Fibroblast of peridontal ligament (primary cell): Measurements from ENCODE around the gene TTN.
A peak's percentile ranks its signal among the peaks of the same experiment; 100 is the strongest.

Experiments used
- DNase-seq: peaks from one replicate; pipeline ENCODE4 v3.0.0-alpha.2; 2010; ENCODE audit errors: extremely low read depth

TTN gene

GRCh38 chr2:178811901-178812300 is 4.7 kb upstream of the TTN start:
- no peak for DNase-seq

DNA sequence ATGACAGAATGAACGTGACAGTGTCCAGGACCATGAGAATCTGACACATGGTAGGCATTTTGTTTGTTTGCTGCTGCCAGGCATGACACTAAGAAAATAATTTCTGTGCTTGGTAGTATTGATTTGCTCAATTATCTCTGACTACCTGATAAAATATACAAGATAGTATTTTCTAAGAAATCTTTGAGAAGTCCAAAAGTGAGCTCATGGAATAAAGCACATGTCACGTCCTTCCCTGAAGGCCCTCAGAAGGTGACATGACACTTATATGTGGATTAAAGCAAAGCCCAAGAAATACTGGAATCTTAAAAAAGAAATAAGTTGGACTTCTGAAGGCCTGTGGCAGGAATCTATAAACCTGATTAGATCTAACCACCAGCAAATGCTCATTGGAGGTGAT is 3.8 kb upstream of the TTN start:
- DNase-seq = no peak

DNA sequence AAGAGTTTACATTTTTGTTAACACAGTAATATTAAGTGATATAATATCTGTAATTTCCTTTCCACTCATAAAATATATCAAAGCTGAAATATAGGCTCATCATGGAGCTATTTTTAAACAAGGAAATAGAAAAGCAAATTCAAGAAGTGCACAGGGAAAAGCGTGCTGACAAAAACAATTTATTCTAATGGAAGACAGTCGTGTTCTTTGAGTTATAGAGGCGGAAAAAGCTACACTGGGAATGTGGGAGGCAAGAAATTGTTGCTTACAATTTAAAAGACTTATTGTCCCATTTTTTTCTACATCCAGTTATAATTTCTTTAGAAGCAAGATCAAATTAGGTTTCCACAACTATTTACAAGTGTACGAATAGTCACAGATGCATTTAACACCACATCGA is 3.2 kb upstream of the TTN start:
- DNase-seq = no peak

DNA sequence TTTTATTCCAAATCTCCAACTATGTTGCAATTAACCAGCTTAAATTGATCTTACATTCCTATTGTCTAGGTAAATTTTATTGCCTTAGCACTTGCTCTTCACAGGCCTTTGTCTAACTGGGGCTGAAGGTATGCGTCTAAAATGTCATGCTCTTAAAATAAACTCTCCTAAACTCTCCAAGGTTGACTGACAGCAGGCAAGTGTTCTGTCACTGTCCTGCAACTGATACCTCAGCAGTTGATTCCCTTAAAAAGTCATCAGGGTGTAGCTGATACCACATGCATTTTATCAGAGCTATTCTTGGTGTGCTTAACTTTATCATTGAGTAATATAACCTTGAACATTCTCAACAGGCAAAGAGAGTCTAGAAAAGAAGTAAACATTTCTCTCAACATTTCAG is 680 bp downstream of the TTN start:
- no peak for DNase-seq

- DNase-seq = no peak
Observed at GRCh38 chr2:178805457-178805856, 1.8 kb downstream of the TTN start.

DNA sequence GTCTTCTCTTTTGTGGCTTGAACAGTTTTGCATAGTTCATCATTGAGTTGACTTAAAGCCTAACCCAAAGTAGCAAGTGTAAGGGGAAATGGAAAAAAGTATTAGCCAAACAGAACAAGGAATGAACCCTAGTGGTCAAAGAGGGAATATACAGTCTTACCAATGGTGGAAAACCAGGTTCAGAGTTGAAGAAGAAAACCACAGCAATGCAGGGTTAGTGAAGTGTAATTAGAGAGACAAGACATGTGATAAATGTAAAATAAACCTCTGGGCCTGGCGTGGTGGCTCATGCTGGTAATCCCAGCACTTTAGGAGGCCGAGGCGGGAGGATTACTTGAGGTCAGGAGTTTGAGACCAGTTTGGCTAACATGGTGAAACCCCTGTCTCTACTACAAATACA is 2.4 kb downstream of the TTN start:
- DNase-seq = no peak

- no peak for DNase-seq
Observed at GRCh38 chr2:178800510-178800909, 6.7 kb downstream of the TTN start.

DNA sequence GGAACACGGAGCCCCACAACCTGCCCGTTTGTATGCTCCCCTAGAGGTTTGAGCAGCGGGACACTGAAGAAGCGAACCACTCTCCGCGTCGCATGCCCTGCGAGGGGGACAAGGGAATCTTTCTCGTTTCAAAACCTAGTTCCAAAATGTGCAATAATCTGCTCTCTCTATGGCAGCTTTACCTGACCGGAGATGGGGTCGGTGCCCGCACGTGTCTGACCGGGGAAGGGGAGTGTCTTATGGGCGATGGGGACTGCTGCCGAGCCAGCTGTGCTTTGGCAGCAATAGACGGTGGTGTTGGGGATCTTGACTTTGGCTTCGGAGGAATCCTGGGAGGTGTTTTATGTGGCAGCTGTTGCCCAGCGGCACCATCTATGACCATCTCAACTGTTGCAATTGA is 7.9 kb downstream of the TTN start:
- DNase-seq = no peak

DNA sequence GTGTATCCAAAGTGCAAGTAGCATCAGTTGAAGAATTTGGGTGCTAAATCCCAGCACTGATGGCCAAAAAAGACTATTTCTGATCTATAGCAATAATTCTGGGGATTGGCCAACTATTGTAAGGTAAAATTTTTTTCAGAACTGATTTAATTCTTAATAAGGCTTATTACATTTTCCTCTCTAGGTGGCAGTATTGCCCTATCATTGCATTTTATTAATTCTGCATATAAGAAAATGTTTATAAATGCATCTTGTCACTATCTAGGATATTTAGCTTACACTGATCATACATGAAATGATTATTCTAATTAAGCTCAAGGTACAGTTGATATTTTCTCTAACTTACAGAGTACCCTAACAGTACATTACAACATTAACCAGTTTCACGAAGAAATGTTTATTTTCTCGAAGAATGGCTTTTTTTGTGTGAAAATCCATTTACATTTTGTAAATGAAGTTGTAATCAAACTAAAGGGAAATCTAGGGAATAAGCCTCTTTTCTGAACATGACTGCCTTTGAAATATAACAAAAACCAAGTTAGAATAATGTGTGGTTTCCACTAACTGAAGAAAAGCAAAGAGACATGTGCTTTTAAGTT is 11.0 kb downstream of the TTN start:
- DNase-seq = peak; percentile 85

DNA sequence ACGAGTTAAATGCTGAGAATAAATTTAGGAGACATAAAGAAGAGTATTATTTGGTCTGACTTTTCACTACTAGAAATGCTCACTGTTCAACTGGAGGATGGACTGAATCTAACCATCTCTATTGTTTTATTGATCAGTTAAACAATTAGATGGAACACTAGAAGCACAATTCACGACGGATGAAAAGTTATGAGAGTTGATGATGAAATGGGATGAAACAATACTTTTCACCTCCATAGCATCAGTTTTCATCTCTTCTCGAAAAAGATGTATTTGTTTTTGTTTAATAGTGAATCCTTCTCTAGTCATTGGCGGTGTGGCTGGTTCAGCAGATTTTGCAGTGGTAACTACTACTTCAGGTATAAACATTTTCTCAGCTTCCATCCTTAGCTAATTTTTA is 19.3 kb downstream of the TTN start:
- no peak for DNase-seq

GRCh38 chr2:178787155-178787554 is 20.1 kb downstream of the TTN start:
- DNase-seq = no peak

DNA sequence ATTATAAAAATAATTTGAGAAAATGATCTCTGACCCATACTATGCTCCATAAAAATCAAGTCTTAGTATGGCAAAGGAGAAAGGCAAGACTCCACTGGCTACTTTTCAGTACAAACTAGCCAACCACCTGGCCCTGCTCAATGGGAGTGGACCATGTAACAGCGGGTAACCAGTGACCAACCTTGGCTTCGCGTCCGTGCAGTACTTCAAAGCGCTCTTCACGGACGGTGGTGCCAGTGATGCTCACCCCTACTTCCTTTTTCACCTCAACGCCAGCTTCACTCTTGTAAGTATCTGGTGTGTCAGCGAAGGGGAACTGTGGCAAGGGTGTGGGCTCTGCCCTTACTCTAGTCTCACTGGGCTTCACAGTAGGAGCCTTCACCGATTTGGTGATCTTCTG is 23.3 kb downstream of the TTN start:
- DNase-seq = no peak

DNA sequence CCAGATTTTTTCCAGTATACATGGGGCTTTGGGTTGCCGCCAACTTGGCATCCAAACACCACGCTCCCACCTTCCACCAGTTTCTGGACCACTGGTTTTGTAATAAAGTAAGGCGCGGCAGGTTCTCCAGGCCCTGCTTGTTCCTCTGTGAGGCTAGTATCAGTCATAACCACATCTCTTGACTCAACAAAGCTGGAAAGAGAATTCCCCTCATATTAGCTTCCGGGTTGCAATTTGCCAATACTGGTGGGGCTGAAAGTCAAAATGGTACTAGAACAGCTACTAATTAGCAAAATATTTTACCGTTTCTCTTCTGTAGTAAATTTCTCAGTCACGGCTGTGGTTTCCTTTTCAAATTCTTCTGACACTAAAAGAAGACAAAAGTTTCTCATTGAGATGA is 25.0 kb downstream of the TTN start:
- DNase-seq = no peak

DNA sequence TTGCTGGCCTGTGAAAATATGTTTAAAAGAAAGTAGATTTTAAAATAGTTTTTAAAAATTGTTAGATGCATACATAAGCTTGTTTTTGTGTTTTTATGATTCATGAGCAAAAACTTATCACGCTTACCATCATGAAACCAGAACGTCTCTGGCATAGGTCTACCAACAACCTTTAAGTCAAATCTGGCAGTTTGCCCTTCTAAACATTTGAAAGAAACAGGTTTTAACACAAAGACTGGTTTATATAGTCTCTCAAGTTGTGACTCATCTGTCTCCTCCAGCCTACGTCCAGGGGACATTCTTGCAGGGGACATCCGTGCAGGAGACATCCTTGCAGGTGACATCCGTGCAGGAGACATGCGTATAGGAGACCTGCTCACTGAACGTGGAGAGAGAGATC is 29.6 kb downstream of the TTN start:
- DNase-seq = no peak

GRCh38 chr2:178776751-178777150 is 30.5 kb downstream of the TTN start:
- DNase-seq = no peak

DNA sequence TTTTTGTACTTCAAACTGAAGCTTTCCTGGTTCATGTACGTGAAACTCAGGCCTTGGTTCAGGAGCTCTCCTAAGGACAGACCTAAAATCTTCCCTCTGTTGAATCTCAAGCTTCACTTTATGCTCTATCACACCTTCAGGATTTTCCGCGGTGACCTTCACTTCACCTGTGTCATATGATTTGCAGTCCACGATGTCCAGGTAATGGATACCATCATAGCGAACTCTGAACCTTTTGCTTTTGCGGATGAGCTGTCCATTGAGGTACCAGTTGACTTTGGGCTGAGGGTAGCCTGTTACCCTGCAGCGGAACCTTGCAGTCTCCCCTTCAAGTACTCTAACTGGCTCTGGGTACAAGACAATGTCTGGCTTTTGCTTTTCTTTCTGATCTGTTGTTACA is 31.2 kb downstream of the TTN start:
- DNase-seq = no peak

DNA sequence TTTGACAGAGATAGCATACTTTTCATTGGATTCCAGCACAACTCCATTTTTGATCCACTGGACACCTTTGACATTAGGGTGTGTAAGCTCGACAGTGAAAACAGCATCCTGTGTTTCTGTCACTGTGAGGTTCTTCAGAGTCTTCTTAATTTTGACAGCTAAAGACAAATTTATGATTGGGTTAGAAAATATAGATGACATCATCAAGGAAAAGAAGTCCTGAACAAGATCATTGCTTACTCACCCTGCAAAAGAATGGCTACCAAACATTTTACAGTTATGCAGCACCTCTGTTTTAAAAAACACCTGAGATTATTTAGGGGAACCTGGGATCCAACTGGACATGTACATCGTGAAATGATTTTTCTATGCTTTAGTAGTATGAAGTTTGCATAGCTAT is 36.7 kb downstream of the TTN start:
- DNase-seq = no peak

DNA sequence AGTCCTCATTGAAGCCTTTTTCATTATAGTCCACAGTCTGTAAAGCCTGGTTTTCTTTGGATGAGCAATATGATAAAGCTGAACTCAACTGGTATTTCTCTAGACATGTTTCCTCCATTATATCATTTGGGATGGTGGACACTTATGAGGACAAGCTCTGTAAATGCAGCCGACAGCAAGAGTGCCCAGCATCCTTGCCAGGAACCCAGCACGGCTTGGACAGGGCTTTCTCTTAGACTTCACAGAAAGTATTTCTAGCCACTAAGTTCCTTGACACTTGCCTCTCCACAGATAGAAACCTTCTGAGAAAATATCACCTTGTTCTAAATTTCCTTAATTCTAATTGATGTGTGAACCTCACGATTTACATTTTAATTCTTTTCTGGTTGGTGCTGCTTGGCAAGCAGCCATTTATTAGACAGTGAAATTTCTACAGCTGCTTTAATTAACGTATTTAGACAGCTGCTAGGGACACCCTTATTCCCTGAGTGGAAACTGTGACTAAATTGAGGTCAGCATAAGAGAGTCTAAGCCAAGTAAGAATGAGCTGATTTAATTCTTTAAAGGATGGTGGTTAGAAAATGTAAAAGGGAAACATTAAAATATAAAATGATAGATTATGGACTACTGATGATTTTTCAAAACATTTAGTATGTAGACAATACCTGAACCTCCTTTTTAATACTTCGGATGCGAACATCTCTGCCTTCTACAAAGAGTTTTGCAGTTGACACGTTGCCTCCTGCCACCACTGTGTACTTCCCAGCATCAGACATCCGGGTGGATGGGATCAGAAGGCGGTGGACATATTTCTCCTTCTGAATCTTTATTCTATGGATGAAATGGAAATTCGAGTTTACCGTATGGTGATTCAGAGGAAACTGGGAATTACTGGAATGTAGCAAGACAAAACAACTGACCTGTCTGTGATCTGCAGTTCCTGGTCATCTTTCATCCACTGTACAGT is 39.8 kb downstream of the TTN start:
- DNase-seq = no peak

DNA sequence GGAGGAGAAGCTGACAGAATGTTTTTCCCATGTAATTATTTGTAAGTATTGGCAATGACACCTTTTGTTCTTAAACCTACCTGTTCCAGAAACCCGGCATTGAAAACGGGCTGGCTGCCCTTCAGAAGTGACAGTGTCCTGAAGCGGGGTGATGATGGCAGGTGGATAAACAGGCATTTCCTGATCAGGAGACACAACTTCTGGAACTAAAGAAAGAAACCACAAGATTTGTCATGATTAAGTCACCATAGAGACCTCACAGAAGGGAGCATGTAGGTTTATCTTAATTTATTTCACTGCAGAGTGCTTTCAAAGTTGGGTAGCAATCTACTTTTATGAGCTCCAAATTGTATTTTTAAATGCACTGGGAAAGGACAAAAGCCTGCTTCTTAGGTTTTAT is 43.1 kb downstream of the TTN start:
- no peak for DNase-seq

DNA sequence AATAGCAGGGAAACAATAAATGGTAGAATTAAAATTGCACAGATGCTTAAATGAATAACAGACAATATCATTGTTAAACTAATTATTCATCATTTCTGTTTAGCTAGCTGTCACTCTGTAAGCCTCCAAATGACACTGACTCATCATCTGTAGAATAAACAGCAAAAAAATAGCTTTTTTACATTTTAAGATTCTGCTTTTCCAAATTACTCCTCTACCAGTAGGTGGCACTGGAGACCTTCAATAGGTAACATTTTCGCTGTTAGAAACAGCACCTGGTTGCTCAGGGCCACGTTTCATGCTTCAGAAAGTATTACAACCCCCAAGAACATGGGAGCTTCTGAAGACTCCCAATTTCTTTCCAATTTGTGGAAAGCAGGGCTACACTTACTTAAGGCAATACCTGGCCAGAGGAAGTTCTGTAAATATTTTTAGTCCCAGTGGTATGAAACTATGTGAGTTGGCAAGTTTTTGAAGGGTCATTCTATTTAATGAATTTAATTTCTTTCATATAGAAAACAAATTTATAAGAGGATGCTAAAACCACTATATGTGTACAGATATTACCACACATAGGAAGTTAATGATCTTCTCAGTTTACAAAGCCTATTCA is 45.4 kb downstream of the TTN start:
- peak; percentile 62 for DNase-seq

GRCh38 chr2:178756843-178757242 is 50.4 kb downstream of the TTN start:
- DNase-seq = peak; percentile 53

DNA sequence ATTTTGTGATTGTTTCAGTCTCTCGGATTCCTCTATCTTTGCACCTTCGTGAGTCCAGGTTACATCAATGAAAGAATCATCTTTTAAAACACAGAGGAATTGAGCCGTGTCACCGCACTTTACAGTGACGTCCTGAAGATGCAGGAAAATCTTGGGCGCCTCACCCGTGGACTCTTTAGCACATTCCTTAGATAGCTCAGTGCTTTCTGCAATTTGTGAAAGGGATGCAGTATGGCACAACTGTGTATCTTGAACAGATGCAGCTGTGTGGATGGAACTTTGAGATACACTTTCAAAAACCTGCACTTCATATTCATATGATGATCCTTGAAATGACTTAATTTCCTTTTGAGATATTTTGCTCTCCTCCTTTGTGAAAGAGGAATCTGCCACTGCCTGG is 50.9 kb downstream of the TTN start:
- peak; percentile 16 for DNase-seq

DNA sequence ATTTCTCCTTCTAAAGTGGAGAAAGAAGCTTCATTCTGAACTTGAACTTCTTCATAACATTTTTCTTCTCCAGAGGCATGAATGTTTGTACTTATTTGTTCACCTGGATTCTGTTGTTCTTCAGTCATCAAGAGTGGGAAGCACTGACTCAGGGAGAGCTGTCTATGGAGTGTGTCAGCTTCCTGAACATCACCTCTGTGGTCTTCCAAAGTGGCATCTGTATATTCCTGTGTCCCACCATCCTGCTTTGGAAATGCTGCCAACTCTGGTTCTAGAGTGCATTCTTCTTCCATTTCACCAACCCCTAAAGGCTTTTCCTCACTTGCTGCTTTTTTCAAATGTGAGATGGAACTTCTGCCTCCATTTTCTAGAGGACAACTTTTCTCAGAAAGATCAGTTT is 59.5 kb downstream of the TTN start:
- no peak for DNase-seq
